Measurements from ENCODE around the gene RBM33. TPM values are rescaled to one million over a fixed set of nuclear protein-coding genes. Genes with fewer than 3 reads are reported as not detected.

Gene RBM33
- total RNA-seq, 2 donors from 2014 or later = 74.7 to 76.1 TPM

GRCh38 chr7:155694851-155695250 lies 50.4 kb downstream of the RBM33 start:
- H3K27ac Mint-ChIP-seq = no peak overlapping the region
- H3K9me3 Mint-ChIP-seq = no peaks in the 10 kb centered on the region
- peak in 1 of 2 donors; percentile 66 for ATAC-seq
- peaks cover 0 to 14% of the 10 kb centered on the region in 2 donors for H3K36me3 Mint-ChIP-seq
- no peak for DNase-seq (ENCODE audit: low spot score in 2 of 2)

- DNase-seq (ENCODE audit: low spot score in 2 of 2) (no peak), ATAC-seq (no peak)
- Mint-ChIP-seq H3K9me3 (no peaks in the 10 kb centered on the region), H3K27ac (peak overlapping the region; percentile 5 to 75), H3K36me3 (no peaks in the 10 kb centered on the region)
These were observed 52.3 kb downstream of the RBM33 start for GRCh38 chr7:155696747-155697146.

GRCh38 chr7:155698633-155699032 lies 54.2 kb downstream of the RBM33 start:
- H3K36me3 Mint-ChIP-seq = peaks cover 8 to 9% of the 10 kb centered on the region in 2 donors
- ATAC-seq (no peak), DNase-seq (ENCODE audit: low spot score in 2 of 2) (no peak)
- no peaks in the 10 kb centered on the region for H3K9me3 Mint-ChIP-seq
- no peak overlapping the region for H3K27ac Mint-ChIP-seq

- no peak for ATAC-seq
- Mint-ChIP-seq H3K27ac (peak overlapping the region in 1 of 2 donors; percentile 37), H3K36me3 (peaks cover 8 to 9% of the 10 kb centered on the region in 2 donors), H3K9me3 (no peaks in the 10 kb centered on the region)
- no peak for DNase-seq (ENCODE audit: low spot score in 2 of 2)
These were observed 54.7 kb downstream of the RBM33 start for GRCh38 chr7:155699180-155699579.

GRCh38 chr7:155700847-155701246 lies 56.4 kb downstream of the RBM33 start:
- no peak for DNase-seq (ENCODE audit: low spot score in 2 of 2)
- H3K9me3 Mint-ChIP-seq = no peaks in the 10 kb centered on the region
- no peak overlapping the region for H3K27ac Mint-ChIP-seq
- no peak for ATAC-seq
- peaks cover 8 to 9% of the 10 kb centered on the region in 2 donors for H3K36me3 Mint-ChIP-seq

GRCh38 chr7:155701972-155702544 lies 57.6 kb downstream of the RBM33 start:
- ATAC-seq (peak in 1 of 2 donors; percentile 22), DNase-seq (ENCODE audit: low spot score in 2 of 2) (no peak)
- H3K27ac Mint-ChIP-seq = peak overlapping the region; percentile 71 to 90
- H3K9me3 Mint-ChIP-seq = no peaks in the 10 kb centered on the region
- peaks cover 8 to 9% of the 10 kb centered on the region in 2 donors for H3K36me3 Mint-ChIP-seq

GRCh38 chr7:155702616-155703015 lies 58.2 kb downstream of the RBM33 start:
- H3K9me3 Mint-ChIP-seq = no peaks in the 10 kb centered on the region
- H3K36me3 Mint-ChIP-seq = peaks cover 8 to 9% of the 10 kb centered on the region in 2 donors
- DNase-seq (ENCODE audit: low spot score in 2 of 2) = no peak
- peak; percentile 64 to 86 for ATAC-seq
- H3K27ac Mint-ChIP-seq = peak overlapping the region; percentile 1 to 71

GRCh38 chr7:155705623-155706360 lies 61.3 kb downstream of the RBM33 start:
- Mint-ChIP-seq H3K36me3 (peaks cover 8 to 9% of the 10 kb centered on the region in 2 donors), H3K9me3 (no peaks in the 10 kb centered on the region), H3K27ac (peak overlapping the region in 1 of 2 donors; percentile 14)
- no peak for DNase-seq (ENCODE audit: low spot score in 2 of 2)
- ATAC-seq = no peak

- no peak for DNase-seq (ENCODE audit: low spot score in 2 of 2)
- H3K9me3 Mint-ChIP-seq = no peaks in the 10 kb centered on the region
- ATAC-seq = no peak
- H3K27ac Mint-ChIP-seq = no peak overlapping the region
- peaks cover 9 to 12% of the 10 kb centered on the region in 2 donors for H3K36me3 Mint-ChIP-seq
These were observed 61.9 kb downstream of the RBM33 start for GRCh38 chr7:155706376-155706775.

GRCh38 chr7:155709453-155709852 lies 65.0 kb downstream of the RBM33 start:
- DNase-seq (ENCODE audit: low spot score in 2 of 2) (no peak), ATAC-seq (no peak)
- Mint-ChIP-seq H3K27ac (no peak overlapping the region), H3K36me3 (peaks cover 18 to 19% of the 10 kb centered on the region in 2 donors), H3K9me3 (no peaks in the 10 kb centered on the region)

- no peak overlapping the region for H3K27ac Mint-ChIP-seq
- H3K9me3 Mint-ChIP-seq = no peaks in the 10 kb centered on the region
- DNase-seq (ENCODE audit: low spot score in 2 of 2) (no peak), ATAC-seq (no peak)
- H3K36me3 Mint-ChIP-seq = peaks cover 18 to 19% of the 10 kb centered on the region in 2 donors
These were observed 65.6 kb downstream of the RBM33 start for GRCh38 chr7:155710031-155710430.

- ATAC-seq (no peak), DNase-seq (ENCODE audit: low spot score in 2 of 2) (no peak)
- Mint-ChIP-seq H3K36me3 (peaks cover 18 to 19% of the 10 kb centered on the region in 2 donors), H3K27ac (no peak overlapping the region), H3K9me3 (no peaks in the 10 kb centered on the region)
These were observed 66.1 kb downstream of the RBM33 start for GRCh38 chr7:155710530-155710929.

- Mint-ChIP-seq H3K9me3 (no peaks in the 10 kb centered on the region), H3K36me3 (peaks cover 18 to 19% of the 10 kb centered on the region in 2 donors), H3K27ac (no peak overlapping the region)
- ATAC-seq (no peak), DNase-seq (ENCODE audit: low spot score in 2 of 2) (no peak)
These were observed 66.6 kb downstream of the RBM33 start for GRCh38 chr7:155711081-155711480.

GRCh38 chr7:155713384-155713783 lies 68.9 kb downstream of the RBM33 start:
- ATAC-seq = no peak

GRCh38 chr7:155714702-155715101 lies 70.2 kb downstream of the RBM33 start:
- Mint-ChIP-seq H3K27ac (peak overlapping the region; percentile 5 to 76), H3K9me3 (no peaks in the 10 kb centered on the region), H3K36me3 (peaks cover 18 to 19% of the 10 kb centered on the region in 2 donors)
- DNase-seq (ENCODE audit: low spot score in 2 of 2) (no peak), ATAC-seq (peak in 1 of 2 donors; percentile 28)

More at GRCh38 chr7:155713384-155713783, 68.9 kb downstream of the RBM33 start:
- Mint-ChIP-seq H3K9me3 (no peaks in the 10 kb centered on the region), H3K27ac (peak overlapping the region; percentile 76 to 87), H3K36me3 (peaks cover 18 to 19% of the 10 kb centered on the region in 2 donors)
- no peak for DNase-seq (ENCODE audit: low spot score in 2 of 2)

GRCh38 chr7:155715111-155715805 lies 70.8 kb downstream of the RBM33 start:
- no peak for DNase-seq (ENCODE audit: low spot score in 2 of 2)
- no peak for ATAC-seq
- Mint-ChIP-seq H3K27ac (no peak overlapping the region), H3K36me3 (peaks cover 18 to 19% of the 10 kb centered on the region in 2 donors), H3K9me3 (no peaks in the 10 kb centered on the region)
